GM18511 (cell line): Measurements from ENCODE around the gene ARHGAP27.

Experiments used
- ATAC-seq: cut with Tn5 transposase; IDR thresholded peaks from one replicate; pipeline ENCODE4 v1.9.1; 2021; ENCODE audit warnings: mild to moderate bottlenecking, moderate library complexity; ENCODE audit not compliant: unreplicated experiment

The ARHGAP27 gene

GRCh38 chr17:45408611-45409421, 23.9 kb downstream of the ARHGAP27 start:
- ATAC-seq, result no peak

GRCh38 chr17:45406107-45406506, 26.6 kb downstream of the ARHGAP27 start:
- no peak for ATAC-seq

DNA sequence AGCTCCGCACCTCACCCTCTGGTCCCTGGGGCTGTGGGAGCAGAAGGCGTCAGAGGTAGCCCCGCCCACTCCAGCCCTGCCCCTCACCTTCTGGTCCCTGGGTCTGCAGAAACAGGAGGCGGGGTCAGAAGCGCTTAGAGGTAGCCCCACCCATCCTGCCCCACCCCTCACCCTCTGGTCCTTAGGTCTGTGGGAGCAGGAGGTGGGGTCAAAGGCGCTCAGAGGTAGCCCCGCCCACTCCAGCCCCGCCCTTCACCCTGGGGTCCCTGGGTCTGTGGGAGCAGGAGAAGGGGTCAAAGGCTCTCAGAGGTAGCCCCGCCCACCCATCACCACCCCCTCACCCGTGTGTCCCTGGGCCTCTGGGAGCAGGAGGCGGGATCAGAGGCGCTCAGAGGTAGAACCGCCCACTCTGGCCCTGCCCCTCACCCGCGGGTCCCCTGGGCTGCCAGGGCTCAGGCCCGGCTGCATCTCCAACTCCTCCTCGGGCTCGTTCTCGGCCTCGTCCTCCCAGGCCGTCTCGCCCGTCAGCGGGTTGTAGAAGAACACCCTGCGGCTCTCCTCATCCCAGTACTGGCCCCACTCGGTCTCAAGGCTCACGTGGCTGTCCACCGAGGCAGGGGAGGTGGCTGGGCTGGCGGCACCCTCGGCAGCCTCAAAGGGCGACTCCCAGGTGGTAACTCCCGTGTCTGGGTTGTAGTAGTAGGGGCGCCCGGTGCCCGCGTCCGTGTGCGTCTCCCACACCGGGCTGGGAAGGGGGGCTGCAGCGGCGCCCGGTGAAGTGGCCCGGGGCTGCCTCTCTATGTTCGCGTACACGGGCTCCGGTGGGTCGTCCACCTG, 27.2 kb downstream of the ARHGAP27 start:
- ATAC-seq, result no peak

DNA sequence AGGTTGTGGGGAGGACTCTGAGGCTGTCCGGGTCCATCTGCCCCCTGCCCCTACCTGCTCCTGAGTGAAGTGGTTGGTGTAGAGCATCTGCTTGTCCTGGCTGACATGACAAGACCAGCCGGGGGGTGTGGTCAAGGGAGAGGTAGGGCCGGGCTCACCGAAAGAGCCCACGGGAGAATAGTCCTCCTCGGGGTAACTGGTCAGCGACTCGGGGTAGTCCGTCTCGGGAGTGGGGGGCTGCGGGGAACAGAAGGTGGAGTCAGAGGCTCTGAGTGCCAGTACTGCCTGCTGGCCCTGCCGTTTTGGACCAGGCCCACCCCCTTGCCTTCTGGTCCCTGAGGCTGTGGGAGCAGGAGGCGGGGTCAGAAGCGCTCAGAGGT, 27.8 kb downstream of the ARHGAP27 start:
- no peak for ATAC-seq

DNA sequence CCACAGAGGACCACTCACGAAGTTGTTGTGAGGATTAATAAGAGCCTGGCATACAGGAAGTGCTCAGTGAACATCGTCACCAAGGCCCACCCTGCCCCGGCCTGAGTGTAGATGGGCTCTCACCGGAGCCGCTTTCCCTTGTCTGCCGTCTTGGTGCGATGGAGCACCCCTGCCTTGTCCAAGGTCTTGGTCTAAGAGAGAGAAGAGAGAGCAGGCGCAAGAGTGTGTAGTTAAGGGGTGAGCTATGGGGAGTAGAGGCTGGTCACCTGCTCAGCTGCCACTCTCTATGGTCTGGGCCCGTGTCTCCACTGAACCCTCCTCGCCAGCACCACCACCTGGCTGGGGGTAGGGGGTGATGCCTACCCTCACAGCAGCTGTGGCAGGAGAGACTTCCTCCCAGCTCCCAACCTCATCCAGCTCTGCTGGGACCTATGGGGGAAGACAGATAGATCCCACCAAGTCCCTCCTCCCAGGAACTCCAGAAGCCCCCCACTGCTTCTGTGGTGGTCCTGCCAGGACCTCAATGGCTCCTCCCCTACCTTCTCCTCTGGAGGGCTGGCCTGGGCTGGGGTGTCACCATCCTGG, 28.7 kb downstream of the ARHGAP27 start:
- no peak for ATAC-seq

DNA sequence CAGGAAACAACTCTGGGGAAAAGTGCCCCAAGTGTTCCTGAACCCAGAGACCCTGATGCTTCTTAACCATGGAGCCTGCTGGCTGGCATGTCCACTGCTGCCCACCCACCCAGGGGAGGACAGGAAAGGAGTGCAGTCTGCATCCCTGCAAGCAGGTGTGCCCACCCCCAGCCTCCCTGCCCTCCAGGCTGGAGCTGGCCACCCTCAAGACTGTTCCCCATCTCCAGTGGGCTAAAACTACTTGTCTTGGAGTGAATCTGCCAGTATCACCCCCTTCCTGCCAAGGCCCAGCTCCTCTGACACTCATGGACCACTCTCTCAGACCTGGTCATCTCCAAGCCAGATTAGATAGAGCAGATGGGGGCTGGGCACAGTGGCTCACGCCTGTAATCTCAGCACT, 29.8 kb downstream of the ARHGAP27 start:
- ATAC-seq, result no peak

- no peak for ATAC-seq
Measured at GRCh38 chr17:45398800-45399199, 33.9 kb downstream of the ARHGAP27 start.

DNA sequence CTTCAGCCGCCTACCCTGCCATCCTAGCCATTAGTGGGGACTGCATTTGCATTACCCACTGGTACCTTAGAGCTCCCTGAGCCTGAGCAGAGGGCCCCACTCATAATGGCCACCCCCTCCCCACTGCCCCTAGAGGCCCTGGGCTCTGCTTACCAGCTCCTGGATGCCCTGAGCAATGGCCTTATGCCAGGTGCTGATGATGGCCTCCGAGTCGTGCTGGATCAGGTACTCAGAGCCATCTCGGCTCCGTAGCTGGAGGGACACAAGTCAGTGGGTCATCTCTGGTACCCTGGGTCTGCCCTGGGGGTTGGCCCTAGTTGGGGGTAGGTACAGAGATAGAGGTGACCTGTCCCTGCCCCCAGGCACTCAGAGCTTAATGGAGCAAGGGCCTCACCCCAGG, 34.9 kb downstream of the ARHGAP27 start:
- no peak for ATAC-seq

- ATAC-seq, result no peak
Measured at GRCh38 chr17:45396496-45397205, 36.0 kb downstream of the ARHGAP27 start.

DNA sequence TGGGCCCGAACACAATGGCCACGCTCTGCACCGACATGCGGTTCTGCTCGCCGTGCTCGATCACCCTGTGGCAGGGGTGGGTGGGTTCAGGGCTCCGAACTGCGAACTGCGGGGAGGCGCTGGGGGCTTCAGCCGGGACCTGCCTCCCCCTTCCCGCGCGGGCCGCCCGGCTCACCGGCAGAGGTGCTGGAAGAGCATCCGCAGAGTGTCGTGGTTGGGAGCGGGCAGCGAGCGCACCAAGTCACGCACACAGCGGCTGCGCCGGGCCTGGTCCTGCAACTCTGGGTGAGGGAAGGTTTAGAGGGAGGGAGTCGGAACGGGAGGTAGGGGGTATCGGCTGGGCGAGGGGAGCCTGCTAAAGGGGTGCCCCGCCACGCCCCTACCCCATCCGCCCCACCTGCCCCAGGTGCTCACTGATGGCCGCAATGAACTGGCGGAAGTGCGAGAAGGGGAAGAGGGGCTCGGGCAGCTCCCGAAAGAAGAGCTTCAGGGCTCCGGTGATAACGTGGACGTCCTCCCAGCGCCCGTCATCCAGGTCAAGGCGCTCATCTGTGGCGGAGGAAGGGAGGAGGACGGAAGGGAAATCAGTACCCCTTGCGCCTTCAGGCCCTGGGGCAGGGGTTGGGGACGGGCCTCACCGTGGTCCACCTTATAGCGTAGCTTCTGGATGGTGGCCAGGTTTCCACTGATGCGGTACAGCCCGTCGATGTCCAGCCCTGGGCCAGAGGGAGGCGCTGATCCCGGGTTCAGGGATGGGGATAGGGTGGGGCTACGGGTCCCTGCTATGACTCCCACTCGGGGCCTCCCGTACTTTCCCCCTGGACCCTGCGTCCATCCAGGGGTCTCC, 36.9 kb downstream of the ARHGAP27 start:
- ATAC-seq, result no peak

DNA sequence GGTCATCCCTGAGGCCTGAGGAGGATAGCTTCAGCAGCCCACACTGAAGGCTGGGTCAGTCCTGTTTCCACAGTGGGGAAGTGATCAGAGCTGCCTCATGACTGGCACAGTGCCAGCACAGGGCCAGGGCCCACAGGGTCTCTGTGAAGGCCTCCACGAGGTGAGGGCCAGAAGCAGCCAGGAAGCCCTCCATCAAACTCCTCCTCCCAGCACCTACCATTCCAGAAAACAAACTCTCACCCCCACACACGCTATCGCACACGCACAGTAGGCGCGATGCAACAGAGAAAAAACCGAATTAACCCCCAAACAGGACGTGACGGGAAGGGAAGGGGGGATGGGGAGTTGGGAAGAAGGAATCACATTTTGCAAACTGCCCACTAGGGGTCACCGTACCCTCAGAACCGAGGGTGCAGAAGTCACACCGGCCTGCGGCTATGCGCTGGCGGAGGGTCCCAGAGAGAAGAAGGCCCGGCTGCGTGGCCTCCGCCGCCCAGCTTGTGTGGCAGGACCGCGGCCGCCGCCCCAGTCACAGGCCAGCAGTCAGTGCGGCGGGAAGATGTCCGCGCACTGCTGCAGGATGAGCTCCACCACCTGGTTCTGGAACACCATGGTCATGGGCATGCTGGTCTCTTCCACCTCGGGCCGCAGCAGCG, 37.6 kb downstream of the ARHGAP27 start:
- no peak for ATAC-seq

- no peak for ATAC-seq
Measured at GRCh38 chr17:45394564-45394912, 38.1 kb downstream of the ARHGAP27 start.

DNA sequence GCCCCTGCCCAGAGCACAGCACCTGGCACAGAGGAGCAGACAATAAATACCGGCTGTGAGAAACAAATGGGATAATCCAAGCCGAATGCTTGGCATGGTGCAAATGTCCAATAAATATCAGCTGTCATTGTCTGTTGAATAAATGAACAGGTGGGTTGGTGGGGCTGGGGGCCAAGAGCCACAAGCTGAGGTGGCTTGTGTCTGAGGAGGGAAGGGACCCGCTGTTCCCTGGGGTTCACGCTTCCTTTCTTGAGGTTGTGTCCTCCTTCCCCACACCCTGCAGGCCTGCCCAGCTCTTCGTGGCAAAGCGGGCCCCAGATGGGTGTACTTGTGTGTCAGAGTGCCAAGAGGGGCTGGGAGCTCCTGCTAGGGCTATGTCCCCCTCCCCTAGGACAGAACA, 38.6 kb downstream of the ARHGAP27 start:
- ATAC-seq, result no peak

DNA sequence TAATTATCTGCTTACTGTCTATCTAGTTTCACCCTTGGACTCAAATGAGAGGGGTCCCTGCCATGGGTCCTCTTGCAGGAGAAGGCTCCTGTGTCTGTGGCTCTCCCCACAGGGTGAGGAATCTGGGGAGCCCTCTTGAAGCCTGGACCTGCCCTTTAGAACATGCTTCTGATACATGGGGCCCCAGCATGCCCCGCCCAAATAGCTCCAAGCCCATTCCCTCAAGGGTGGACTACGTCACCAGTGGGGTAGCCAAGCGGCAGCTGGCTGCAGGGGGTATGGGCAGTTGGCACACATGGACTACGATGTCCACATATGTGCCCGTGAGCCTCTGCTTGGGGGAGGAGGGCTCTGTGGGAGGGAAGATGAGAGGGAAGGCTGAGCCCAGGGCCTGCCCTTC, 39.3 kb downstream of the ARHGAP27 start:
- ATAC-seq, result no peak

GRCh38 chr17:45391918-45392317, 40.8 kb downstream of the ARHGAP27 start:
- no peak for ATAC-seq

GRCh38 chr17:45391291-45391690, 41.4 kb downstream of the ARHGAP27 start:
- ATAC-seq, result no peak

GRCh38 chr17:45389354-45389753, 43.3 kb downstream of the ARHGAP27 start:
- ATAC-seq, result no peak

GRCh38 chr17:45388604-45389325, 43.9 kb downstream of the ARHGAP27 start:
- no peak for ATAC-seq

- ATAC-seq, result no peak
Measured at GRCh38 chr17:45387739-45388138, 44.9 kb downstream of the ARHGAP27 start.
